ENCODE results near the gene RAP1GAP2. TPM values are rescaled to one million over a fixed set of nuclear protein-coding genes. Genes with fewer than 3 reads are reported as not detected.

Gene RAP1GAP2
- polyA plus RNA-seq, 1 donor = 1.8 TPM

GRCh38 chr17:2854143-2855055 is 58.2 kb downstream of the RAP1GAP2 start:
- no peak for DNase-seq

GRCh38 chr17:2855063-2855600 is 58.9 kb downstream of the RAP1GAP2 start:
- no peak for DNase-seq

GRCh38 chr17:2856727-2857126 is 60.5 kb downstream of the RAP1GAP2 start:
- DNase-seq = no peak

- DNase-seq = no peak
Observed at GRCh38 chr17:2860045-2860444, 63.8 kb downstream of the RAP1GAP2 start.

- no peak for DNase-seq
Observed at GRCh38 chr17:2860883-2861282, 64.6 kb downstream of the RAP1GAP2 start.

- no peak for DNase-seq
Observed at GRCh38 chr17:2862197-2862596, 66.0 kb downstream of the RAP1GAP2 start.

GRCh38 chr17:2863204-2863603 is 67.0 kb downstream of the RAP1GAP2 start:
- DNase-seq = no peak

GRCh38 chr17:2865228-2865627 is 69.0 kb downstream of the RAP1GAP2 start:
- no peak for DNase-seq

GRCh38 chr17:2867441-2868424 is 71.5 kb downstream of the RAP1GAP2 start:
- no peak for DNase-seq

GRCh38 chr17:2869604-2870003 is 73.4 kb downstream of the RAP1GAP2 start:
- DNase-seq = no peak

- DNase-seq = no peak
Observed at GRCh38 chr17:2871205-2871604, 75.0 kb downstream of the RAP1GAP2 start.

GRCh38 chr17:2871720-2872119 is 75.5 kb downstream of the RAP1GAP2 start:
- no peak for DNase-seq

GRCh38 chr17:2872282-2872681 is 76.0 kb downstream of the RAP1GAP2 start:
- no peak for DNase-seq

- no peak for DNase-seq
Observed at GRCh38 chr17:2874189-2874686, 78.0 kb downstream of the RAP1GAP2 start.

GRCh38 chr17:2875608-2876007 is 79.4 kb downstream of the RAP1GAP2 start:
- no peak for DNase-seq

- DNase-seq = no peak
Observed at GRCh38 chr17:2876467-2876866, 80.2 kb downstream of the RAP1GAP2 start.

- DNase-seq = no peak
Observed at GRCh38 chr17:2878751-2879254, 82.6 kb downstream of the RAP1GAP2 start.

- DNase-seq = no peak
Observed at GRCh38 chr17:2880050-2880449, 83.8 kb downstream of the RAP1GAP2 start.

- no peak for DNase-seq
Observed at GRCh38 chr17:2881295-2881694, 85.1 kb downstream of the RAP1GAP2 start.

GRCh38 chr17:2883544-2884213 is 87.4 kb downstream of the RAP1GAP2 start:
- no peak for DNase-seq

- DNase-seq = no peak
Observed at GRCh38 chr17:2885733-2886132, 89.5 kb downstream of the RAP1GAP2 start.

- no peak for DNase-seq
Observed at GRCh38 chr17:2888326-2888725, 92.1 kb downstream of the RAP1GAP2 start.
